Epithelial cell of proximal tubule (primary cell): Measurements from ENCODE around the gene LBH. TPM values are rescaled to one million over a fixed set of nuclear protein-coding genes. Genes with fewer than 3 reads are reported as not detected.

Source experiments
- DNase-seq: peaks from one replicate; pipeline ENCODE4 v3.0.0-alpha.2; 2011; ENCODE audit warnings: low read depth
- H3K4me3 ChIP-seq: 2 replicates; pipeline ENCODE4 v1.5.1; 2011; ENCODE audit warnings: low read depth, mild to moderate bottlenecking, low read length
- CTCF ChIP-seq: conservative IDR thresholded peaks from 2 replicates; pipeline ENCODE4 v1.5.1; 2012; ENCODE audit warnings: low read depth, mild to moderate bottlenecking, low read length
- total RNA-seq: library from RNA; depleted of rRNA; stranded (reverse); fragments of >200 nt; gene quantifications from 2 replicates; pipeline ENCODE4 v1.2.3, GENCODE V29; 2015

LBH gene
- total RNA-seq, 1 donor from 2014 or later: 18.0 TPM

GRCh38 chr2:30303095-30303494, 71.8 kb downstream of the LBH start:
- no peak overlapping the region for H3K4me3 ChIP-seq
- no peak for TF ChIP-seq CTCF

GRCh38 chr2:30305235-30305634, 73.9 kb downstream of the LBH start:
- DNase-seq: no peak
- no peak for TF ChIP-seq CTCF
- no peak overlapping the region for H3K4me3 ChIP-seq

More at GRCh38 chr2:30303095-30303494, 71.8 kb downstream of the LBH start:
- no peak for DNase-seq

GRCh38 chr2:30306522-30306921, 75.2 kb downstream of the LBH start:
- DNase-seq: no peak
- no peak for TF ChIP-seq CTCF

GRCh38 chr2:30308280-30308679, 76.9 kb downstream of the LBH start:
- no peak for DNase-seq
- H3K4me3 ChIP-seq: no peak overlapping the region
- TF ChIP-seq CTCF: no peak

More at GRCh38 chr2:30306522-30306921, 75.2 kb downstream of the LBH start:
- H3K4me3 ChIP-seq: no peak overlapping the region

Other genes with a start within 250 kb of the LBH start
- gene YPEL5, start 84.5 kb upstream of the LBH start, total RNA-seq: 32.5 and 63.1 TPM in 2 replicates
- 13.4 and 18.2 TPM in 2 replicates for gene LCLAT1, start 215.7 kb downstream of the LBH start, total RNA-seq